Motor neuron (in vitro differentiated cells): ENCODE results near the gene NLRP5. TPM values are rescaled to one million over a fixed set of nuclear protein-coding genes. Genes with fewer than 3 reads are reported as not detected.
"Not testable (repeated sequence)": the region's sequence is repeated elsewhere in the genome, so short reads cannot be mapped to it uniquely, and the experiment has no call there.

Experiments used
- ATAC-seq, 8 experiments: fragments of 200-7000 bp; cut with Tn5 transposase; replicated peaks in 6 of 8; 2 replicates each; pipeline ENCODE4 v1.8.0; 2021; ENCODE audit warnings: mild to moderate bottlenecking in 8 of 8, moderate library complexity in 8 of 8
- H3K27ac ChIP-seq, 2 donors: fragments of 250-450 bp; sonication (Bioruptor Pico); 2 replicates each; pipeline ENCODE4 v1.9.0; 2021; ENCODE audit warnings: antibody characterized with exemption in 2 of 2, mild to moderate bottlenecking in 2 of 2, moderate library complexity in 1 of 2
- H3K4me1 ChIP-seq, 2 donors: fragments of 250-450 bp; sonication (Bioruptor Pico); replicated peaks in 1 of 2; 2 replicates each; pipeline ENCODE4 v1.6.1; 2021; ENCODE audit warnings: antibody characterized with exemption in 2 of 2, mild to moderate bottlenecking in 2 of 2, moderate library complexity in 1 of 2
- H3K4me3 ChIP-seq, 5 donors: fragments of 250-450 bp; sonication (Bioruptor Pico); 2 replicates each; pipeline ENCODE4 v1.9.0; 2021; ENCODE audit warnings: antibody characterized with exemption in 5 of 5, mild to moderate bottlenecking in 5 of 5, moderate library complexity in 4 of 5
- WGBS, 10 experiments: fragments of 450-650 bp; shearing (Covaris generic); methylation state at CpG; one replicate each; pipeline ENCODE4 v1.0.0; 2022; 5-methylcytosine and 5-hydroxymethylcytosine counted together
- in situ Hi-C, 9 experiments: fragments of 400-800 bp; cut with MboI; loops; one replicate each; pipeline ENCODE4 v1.15.0; 2021; ENCODE audit warnings: low sequenced_read_pairs in 9 of 9, low pct_unique_long_range_greater_than_20kb in 2 of 9; ENCODE audit not compliant: unreplicated experiment in 9 of 9
- total RNA-seq, 8 experiments: library from RNA; unstranded; fragments of 300-600 nt; gene quantifications; 2 replicates each; pipeline versions ENCODE4 v1.2.3 to v1.2.4, GENCODE V29; 2022

Gene NLRP5
- total RNA-seq, 8 experiments from 2014 or later, result 0.10 to 0.14 (median 0.10) TPM; not detected in 5

DNA sequence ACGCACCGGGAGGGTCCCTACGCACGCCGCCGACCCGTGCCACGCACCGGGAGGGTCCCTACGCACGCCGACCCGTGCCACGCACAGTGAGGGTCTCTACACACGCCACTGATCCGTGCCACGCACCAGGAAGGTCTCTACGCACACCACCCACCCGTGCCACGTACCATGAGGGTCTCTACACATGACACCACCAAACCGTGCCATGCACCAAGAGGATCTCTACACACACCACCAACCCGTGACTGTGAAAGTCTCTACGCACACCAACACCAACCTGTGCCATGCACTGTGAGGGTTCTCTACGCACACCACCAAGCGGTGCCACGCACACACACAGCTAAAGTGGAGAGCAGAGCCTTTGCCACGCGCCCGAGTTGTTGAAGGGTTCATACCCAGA, 117.8 kb downstream of the NLRP5 start:
- Histone ChIP-seq H3K4me1 (peaks cover 0 to 6% of the 10 kb centered on the region in 2 donors), H3K4me3 (no peak overlapping the region), H3K27ac (no peak overlapping the region)
- in situ Hi-C loops, result no loop called here
- WGBS, 10 experiments, result 96% methylated on average over 5 of the region's 29 CpGs; no CpG with 5 or more reads in 9 of the 10 experiments
- no peak for ATAC-seq

DNA sequence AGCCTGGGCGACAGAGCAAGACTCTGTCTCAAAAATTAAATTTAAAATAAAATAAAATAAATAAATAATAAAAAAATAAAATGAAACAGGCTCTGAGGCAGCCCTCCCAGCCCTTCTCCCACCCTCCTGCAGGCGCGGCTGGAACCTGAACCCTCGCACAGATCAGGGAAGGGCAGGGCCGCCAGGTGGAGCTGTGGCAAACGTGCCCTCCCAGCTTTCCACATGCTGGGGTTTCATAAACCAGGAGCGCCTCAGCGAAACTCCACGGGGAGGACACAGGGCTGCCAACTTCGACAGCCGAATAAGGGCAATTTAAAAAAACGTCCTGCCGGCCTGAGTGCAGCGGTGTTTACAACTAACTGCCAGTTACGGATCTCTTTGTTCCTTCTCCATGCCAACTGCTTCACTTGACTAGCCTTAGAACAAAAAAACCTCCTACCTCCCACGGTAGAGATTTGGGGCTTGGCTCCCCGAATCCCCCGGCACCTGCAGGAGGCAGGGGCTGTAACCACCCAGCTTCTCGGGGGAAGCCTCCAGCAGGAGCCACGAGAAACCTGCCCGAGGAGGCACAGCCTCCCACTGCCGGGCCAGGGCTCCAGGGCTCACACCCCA, 118.6 kb downstream of the NLRP5 start:
- whole genome bisulfite sequencing, 10 experiments, result 33 to 98% (median 52%) methylated on average over 1 to 17 of the region's 22 CpGs; no CpG with 5 or more reads in 1 of the 10 experiments
- Histone ChIP-seq H3K4me3 (no peak overlapping the region), H3K27ac (peak overlapping the region in 1 of 2 donors; percentile 16), H3K4me1 (peaks cover 0 to 8% of the 10 kb centered on the region in 2 donors)
- in situ Hi-C loops, result no loop called here
- ATAC-seq, result peak in 7 of 8 experiments; percentile 4 to 92 (median 80)

DNA sequence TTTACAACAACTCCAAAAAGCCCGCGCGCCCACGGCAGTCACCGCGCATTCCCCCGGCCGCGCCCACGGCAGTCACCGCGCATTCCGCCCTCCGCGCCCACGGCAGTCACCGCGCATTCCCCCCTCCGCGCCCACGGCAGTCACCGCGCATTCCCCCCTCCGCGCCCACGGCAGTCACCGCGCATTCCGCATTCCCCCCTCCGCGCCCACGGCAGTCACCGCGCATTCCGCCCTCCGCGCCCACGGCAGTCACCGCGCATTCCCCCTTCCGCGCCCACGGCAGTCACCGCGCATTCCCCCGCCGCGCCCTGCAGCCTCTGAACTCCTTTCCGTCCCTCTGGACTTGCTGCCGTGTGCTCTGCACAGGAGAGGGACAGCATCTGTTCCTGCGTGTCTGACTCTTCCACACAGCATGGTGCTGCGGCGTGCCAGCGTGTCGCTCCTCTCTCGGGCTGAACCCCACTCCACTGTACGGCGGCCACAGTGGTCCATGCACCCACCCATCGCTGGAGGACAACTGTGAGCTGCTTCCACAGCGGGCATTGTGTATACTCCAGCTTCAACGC, 119.3 kb downstream of the NLRP5 start:
- H3K27ac ChIP-seq, H3K4me3 ChIP-seq, in situ Hi-C loops, ATAC-seq: not testable (repeated sequence)
- peaks cover 0 to 14% of the 10 kb centered on the region in 2 donors for H3K4me1 ChIP-seq
- WGBS, 10 experiments, result 91 to 100% (median 99%) methylated on average over 2 to 16 of the region's 61 CpGs; no CpG with 5 or more reads in 6 of the 10 experiments

DNA sequence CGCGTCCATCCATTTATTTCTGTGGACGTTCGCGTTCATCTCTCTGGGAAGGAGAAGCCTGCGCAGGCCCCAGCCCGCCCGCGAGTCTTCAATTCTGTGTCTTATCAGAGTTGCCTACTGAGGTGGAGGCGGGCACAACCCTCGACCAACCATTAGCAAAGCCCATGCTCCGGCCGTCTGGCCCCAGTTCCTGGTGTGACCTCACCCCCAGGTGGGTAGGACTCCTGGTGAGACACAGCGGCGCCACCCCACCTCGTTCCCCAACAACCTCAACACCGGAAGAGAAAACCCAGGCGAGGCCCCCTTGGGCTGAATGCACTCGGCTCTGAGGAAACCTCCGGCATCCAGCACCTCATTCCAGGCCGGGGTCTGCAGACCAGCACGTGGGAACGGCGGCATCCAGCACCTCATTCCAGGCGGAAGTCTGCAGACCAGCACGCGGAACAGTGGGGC, 119.8 kb downstream of the NLRP5 start:
- in situ Hi-C loops, result no loop called here
- ATAC-seq, result no peak
- H3K4me1 ChIP-seq, result peaks cover 3 to 19% of the 10 kb centered on the region in 2 donors
- no peak overlapping the region for H3K27ac ChIP-seq
- no peak overlapping the region for H3K4me3 ChIP-seq
- WGBS, 10 experiments, result 76 to 100% (median 79%) methylated on average over 1 to 9 of the region's 27 CpGs; no CpG with 5 or more reads in 4 of the 10 experiments

DNA sequence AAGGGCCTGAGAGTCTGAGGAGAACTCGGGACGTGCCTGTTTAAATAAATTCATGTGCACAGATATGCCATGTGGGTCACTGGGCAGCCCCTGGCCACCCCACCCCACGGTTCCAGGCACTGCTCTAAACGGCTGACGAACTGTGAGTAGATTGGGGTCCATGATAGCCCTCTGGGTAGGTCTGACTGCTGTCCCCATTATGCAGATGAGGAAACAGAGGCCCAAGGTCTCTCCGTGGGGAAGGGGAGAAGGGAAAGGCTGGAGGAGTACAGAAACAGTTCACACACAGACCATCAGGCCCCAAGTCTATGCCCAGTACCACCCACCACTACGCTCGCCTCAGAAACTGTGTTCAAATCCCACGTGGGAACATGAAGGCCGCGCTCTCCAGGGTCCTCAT, 120.4 kb downstream of the NLRP5 start:
- no peak for ATAC-seq
- Histone ChIP-seq H3K4me1 (peaks cover 5 to 25% of the 10 kb centered on the region in 2 donors), H3K4me3 (no peak overlapping the region), H3K27ac (no peak overlapping the region)
- 81 to 100% (median 89%) methylated on average over 2 to 6 of the region's 11 CpGs; no CpG with 5 or more reads in 5 of the 10 experiments for WGBS, 10 experiments
- in situ Hi-C loops, result no loop called here

DNA sequence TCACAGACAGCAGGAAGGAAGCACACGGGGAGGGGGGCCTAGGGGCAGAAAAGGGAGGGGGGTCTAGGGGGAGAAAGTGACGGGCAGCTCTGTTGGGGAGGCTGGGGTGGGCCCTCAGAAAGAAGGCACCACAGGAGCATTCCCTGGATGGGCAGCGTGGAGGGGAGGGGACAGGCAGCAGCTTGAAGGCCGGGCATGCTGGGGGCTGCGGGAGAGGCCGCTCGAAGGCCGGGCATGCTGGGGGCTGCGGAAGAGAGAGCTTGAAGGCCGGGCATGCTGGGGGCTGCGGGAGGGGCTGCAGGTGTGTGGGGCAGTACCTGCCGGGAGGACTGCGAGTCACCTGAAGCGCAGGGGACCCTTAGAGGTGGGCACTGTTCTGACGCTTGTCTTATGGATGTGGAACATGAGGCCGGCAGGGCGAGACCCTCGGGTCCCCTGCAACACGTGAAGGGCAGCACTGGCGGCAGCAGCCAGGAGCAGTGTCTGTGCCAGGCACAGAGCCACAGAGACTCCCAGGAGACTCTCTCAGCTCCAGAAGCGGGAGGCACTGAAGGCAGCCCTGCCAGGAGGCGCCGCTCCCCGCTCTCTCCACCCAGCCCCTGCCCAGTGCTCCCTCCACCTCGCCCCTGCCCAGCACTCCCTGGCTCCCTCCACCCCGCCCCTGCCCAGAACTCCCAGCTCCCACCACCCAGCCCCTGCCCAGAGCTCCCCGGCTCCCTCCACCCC, 121.2 kb downstream of the NLRP5 start:
- 40% methylated on average over 1 of the region's 27 CpGs; no CpG with 5 or more reads in 9 of the 10 experiments for WGBS, 10 experiments
- H3K4me1 ChIP-seq, result peaks cover 5 to 32% of the 10 kb centered on the region in 2 donors

DNA sequence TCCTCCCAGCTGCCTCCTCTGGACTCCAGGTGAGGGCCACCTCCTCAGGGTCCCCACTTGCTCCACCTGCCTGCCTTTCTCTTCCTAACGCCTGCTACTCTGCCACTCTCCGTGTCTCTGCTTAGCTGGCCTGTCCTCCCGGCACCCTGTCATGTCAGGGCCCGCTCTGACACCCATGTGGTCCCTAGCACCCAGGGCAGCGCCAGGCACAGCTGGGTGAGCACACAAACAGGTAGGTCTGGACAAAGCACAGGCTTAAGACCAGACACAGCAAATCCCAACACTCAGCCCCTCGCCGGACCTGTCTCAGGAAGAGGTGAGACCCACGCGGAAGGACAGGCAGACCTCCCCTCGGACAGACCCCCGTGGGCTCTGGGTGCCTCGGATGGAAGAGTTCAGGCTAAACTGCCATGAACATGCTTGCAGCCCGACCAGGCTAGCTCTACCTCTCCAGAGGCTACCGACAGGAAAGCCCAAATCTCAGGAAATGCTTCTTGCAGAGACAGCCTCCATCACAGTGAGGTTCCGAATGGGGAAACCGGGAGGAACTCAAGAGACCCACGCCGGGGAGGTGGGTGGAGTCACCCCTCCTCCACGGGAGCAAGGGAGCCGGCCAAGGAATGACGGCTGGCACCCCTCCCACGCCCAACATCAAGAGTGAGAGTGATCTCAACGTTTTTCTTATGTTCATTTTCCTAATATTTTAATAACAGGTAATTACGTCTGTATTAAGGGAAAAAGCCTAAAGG, 122.0 kb downstream of the NLRP5 start:
- no peak overlapping the region for H3K27ac ChIP-seq

More for the DNA sequence above, 121.2 kb downstream of the NLRP5 start:
- H3K4me3 ChIP-seq, result no peak overlapping the region
- in situ Hi-C loops, result no loop called here
- peak; percentile 4 to 35 (median 14) for ATAC-seq
- H3K27ac ChIP-seq, result no peak overlapping the region

DNA sequence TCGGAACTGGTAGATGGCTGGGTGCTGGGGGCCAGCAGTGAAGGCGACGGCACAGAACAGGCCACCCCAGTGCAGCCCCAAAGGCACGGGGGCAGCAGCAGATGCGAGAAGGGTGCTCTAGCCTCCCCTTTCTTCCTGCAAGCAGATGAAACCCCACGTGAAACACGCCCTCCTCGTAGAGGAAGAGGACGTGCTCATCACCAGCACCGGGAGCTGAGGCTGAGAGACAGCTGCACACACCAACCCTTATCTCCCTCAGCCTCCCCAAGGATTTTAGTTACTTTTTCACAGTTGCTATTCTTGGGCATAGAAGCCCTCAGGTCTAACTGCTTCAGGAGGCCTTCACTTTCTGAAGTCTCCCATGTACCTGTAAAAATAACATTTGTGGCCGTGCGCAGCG, 122.7 kb downstream of the NLRP5 start:
- Histone ChIP-seq H3K4me1 (peaks cover 5 to 34% of the 10 kb centered on the region in 2 donors), H3K4me3 (no peak overlapping the region), H3K27ac (no peak overlapping the region)
- WGBS, 10 experiments, result 0 to 90% (median 73%) methylated on average over 1 to 5 of the region's 13 CpGs; no CpG with 5 or more reads in 5 of the 10 experiments
- in situ Hi-C loops, result no loop called here
- ATAC-seq, result peak in 1 of 8 experiments; percentile 2

More for the DNA sequence above, 122.0 kb downstream of the NLRP5 start:
- Histone ChIP-seq H3K4me1 (peaks cover 5 to 34% of the 10 kb centered on the region in 2 donors), H3K4me3 (no peak overlapping the region)
- WGBS, 10 experiments, result 0 to 90% (median 60%) methylated on average over 1 to 5 of the region's 24 CpGs; no CpG with 5 or more reads in 2 of the 10 experiments
- peak in 1 of 8 experiments; percentile 10 for ATAC-seq
- in situ Hi-C loops, result no loop called here

DNA sequence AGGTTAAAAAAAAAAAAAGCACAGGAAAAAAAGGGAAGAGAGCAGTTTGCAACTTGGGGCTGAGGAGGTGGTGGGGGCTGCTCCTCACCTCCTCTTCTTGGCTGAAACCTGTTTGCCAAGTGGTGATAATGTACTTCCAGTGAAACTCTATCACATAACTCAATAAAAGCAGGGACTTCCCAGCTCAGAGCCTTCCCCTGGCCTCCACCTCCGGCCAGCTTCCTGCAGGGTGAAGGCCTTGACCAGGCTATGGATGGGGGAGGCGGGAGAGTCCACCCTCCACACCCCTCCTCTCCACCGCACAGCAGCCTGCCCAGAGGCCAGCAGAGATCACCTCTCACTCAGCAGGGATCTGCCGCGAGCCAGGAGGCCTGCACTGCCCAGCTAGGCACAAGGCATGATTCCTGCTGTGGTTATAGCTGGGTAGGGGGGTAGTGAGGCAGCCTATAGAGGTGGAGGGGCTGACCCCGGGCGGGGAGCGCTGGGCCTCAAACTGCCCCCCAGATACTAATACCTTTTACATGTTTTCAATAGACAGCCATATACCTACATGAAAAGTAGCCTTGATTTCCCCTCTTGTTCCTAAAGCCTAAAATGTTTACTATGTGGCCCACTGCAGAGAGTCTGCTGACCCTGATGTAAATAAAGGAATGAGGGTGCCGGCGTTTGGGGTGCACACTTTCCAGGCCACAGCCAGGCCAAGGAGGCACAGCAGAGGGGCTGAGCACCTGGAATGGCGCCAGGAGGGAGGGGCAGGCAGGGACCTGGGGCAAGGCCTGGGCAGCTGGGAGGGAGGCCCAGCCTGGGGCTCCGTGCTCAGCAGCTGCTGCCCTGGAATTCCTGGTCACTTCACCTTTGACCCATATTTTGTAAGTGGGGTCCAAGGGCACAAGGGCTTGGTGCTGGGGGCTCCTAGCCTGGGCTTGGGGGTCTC, 124.2 kb downstream of the NLRP5 start:
- no peak overlapping the region for H3K4me3 ChIP-seq
- WGBS, 10 experiments, result 33 to 100% (median 43%) methylated on average over 1 to 3 of the region's 12 CpGs; no CpG with 5 or more reads in 3 of the 10 experiments
- in situ Hi-C loops, result no loop called here
- ATAC-seq, result peak; percentile 20 to 68 (median 60)
- peaks cover 5 to 31% of the 10 kb centered on the region in 2 donors for H3K4me1 ChIP-seq
- H3K27ac ChIP-seq, result peak overlapping the region in 1 of 2 donors; percentile 55
